DMS53 treated with DMSO at 0.1 percent for 48 hours (cell line): Measurements from ENCODE around the gene WASHC4.
"Not testable (repeated sequence)": the region's sequence is repeated elsewhere in the genome, so short reads cannot be mapped to it uniquely, and the experiment has no call there.

Experiments
- DNase-seq: peaks from one replicate; lab custom pipeline; 2025; ENCODE audit not compliant: unreplicated experiment; lab: John Stamatoyannopoulos, UW

The WASHC4 gene

GRCh38 chr12:105162174-105162573 lies 54.6 kb downstream of the WASHC4 start:
- no peak for DNase-seq

GRCh38 chr12:105164068-105164467 lies 56.5 kb downstream of the WASHC4 start:
- no peak for DNase-seq

GRCh38 chr12:105166736-105167135 lies 59.2 kb downstream of the WASHC4 start:
- no peak for DNase-seq

- DNase-seq = no peak
Measured at GRCh38 chr12:105167346-105167745, 59.8 kb downstream of the WASHC4 start.

GRCh38 chr12:105168006-105168405 lies 60.5 kb downstream of the WASHC4 start:
- no peak for DNase-seq

- DNase-seq = no peak
Measured at GRCh38 chr12:105170139-105170538, 62.6 kb downstream of the WASHC4 start.

GRCh38 chr12:105171691-105172436 lies 64.3 kb downstream of the WASHC4 start:
- no peak for DNase-seq

- DNase-seq = no peak
Measured at GRCh38 chr12:105175397-105175990, 68.0 kb downstream of the WASHC4 start.

GRCh38 chr12:105177208-105177607 lies 69.7 kb downstream of the WASHC4 start:
- DNase-seq = no peak

GRCh38 chr12:105179114-105179513 lies 71.6 kb downstream of the WASHC4 start:
- not testable (repeated sequence) for DNase-seq

- DNase-seq = not testable (repeated sequence)
Measured at GRCh38 chr12:105183406-105183805, 75.9 kb downstream of the WASHC4 start.

GRCh38 chr12:105183976-105184375 lies 76.4 kb downstream of the WASHC4 start:
- DNase-seq = not testable (repeated sequence)

- no peak for DNase-seq
Measured at GRCh38 chr12:105189293-105189692, 81.8 kb downstream of the WASHC4 start.

GRCh38 chr12:105190530-105190929 lies 83.0 kb downstream of the WASHC4 start:
- DNase-seq = no peak

- DNase-seq = no peak
Measured at GRCh38 chr12:105192624-105193225, 85.2 kb downstream of the WASHC4 start.

GRCh38 chr12:105194947-105195346 lies 87.4 kb downstream of the WASHC4 start:
- DNase-seq = no peak

GRCh38 chr12:105196090-105196489 lies 88.6 kb downstream of the WASHC4 start:
- DNase-seq = no peak

GRCh38 chr12:105198961-105199360 lies 91.4 kb downstream of the WASHC4 start:
- DNase-seq = no peak

GRCh38 chr12:105200385-105200784 lies 92.9 kb downstream of the WASHC4 start:
- no peak for DNase-seq

GRCh38 chr12:105201299-105201698 lies 93.8 kb downstream of the WASHC4 start:
- no peak for DNase-seq

- DNase-seq = no peak
Measured at GRCh38 chr12:105202202-105202601, 94.7 kb downstream of the WASHC4 start.

- no peak for DNase-seq
Measured at GRCh38 chr12:105204127-105204526, 96.6 kb downstream of the WASHC4 start.
